Neuronal stem cell (in vitro differentiated cells): ENCODE measurements around the gene C14orf132.

Source experiments
- DNase-seq: peaks from one replicate; pipeline ENCODE4 v3.0.0-alpha.2; 2013; ENCODE audit warnings: low spot score
- H2AFZ ChIP-seq: one replicate; pipeline ENCODE4 v1.6.1; 2013; ENCODE audit warnings: mild to moderate bottlenecking, low read length, inconsistent platforms
- H2AK5ac ChIP-seq: 2 replicates; pipeline ENCODE4 v1.6.1; 2013; ENCODE audit warnings: low read depth, mild to moderate bottlenecking, inconsistent platforms, low read length, moderate library complexity, mixed read lengths
- H2BK120ac ChIP-seq: 2 replicates; pipeline ENCODE4 v1.6.1; 2013; ENCODE audit warnings: low read depth, mild to moderate bottlenecking, inconsistent platforms, low read length, moderate library complexity, mixed read lengths
- H2BK12ac ChIP-seq: one replicate; pipeline ENCODE4 v1.6.1; 2013; ENCODE audit warnings: low read length, inconsistent platforms
- H2BK15ac ChIP-seq: 2 replicates; pipeline ENCODE4 v1.6.1; 2013; ENCODE audit warnings: mild to moderate bottlenecking, low read length, inconsistent platforms, mixed read lengths
- H2BK5ac ChIP-seq: one replicate; pipeline ENCODE4 v1.6.1; 2013; ENCODE audit warnings: inconsistent platforms, mild to moderate bottlenecking, low read length, moderate library complexity
- H3K14ac ChIP-seq: one replicate; pipeline ENCODE4 v1.6.1; 2013; ENCODE audit warnings: low read length, inconsistent platforms
- H3K18ac ChIP-seq: 2 replicates; pipeline ENCODE4 v1.6.1; 2013; ENCODE audit warnings: low read length, inconsistent platforms
- H3K23ac ChIP-seq: 2 replicates; pipeline ENCODE4 v1.6.1; 2013; ENCODE audit warnings: low read depth, mild to moderate bottlenecking, mixed read lengths, low read length, inconsistent platforms; ENCODE audit not compliant: poor library complexity
- H3K27ac ChIP-seq: replicated peaks from 3 replicates; pipeline ENCODE4 v1.5.1; 2013; ENCODE audit warnings: low read length, inconsistent platforms
- H3K27me3 ChIP-seq, 3 experiments: 2 replicates each; pipeline ENCODE4 v1.6.1; 2013; ENCODE audit warnings: low read length in 3 of 3, mild to moderate bottlenecking in 2 of 3, inconsistent platforms in 1 of 3, low read depth in 1 of 3, mixed read lengths in 1 of 3, moderate library complexity in 1 of 3; ENCODE audit not compliant: control insufficient read depth in 3 of 3, insufficient read depth in 3 of 3
- H3K36me3 ChIP-seq, 2 donors: replicated peaks in 1 of 2; 2 replicates each; pipeline ENCODE4 v1.6.1; 2013; ENCODE audit warnings: low read length in 2 of 2; ENCODE audit not compliant: control insufficient read depth in 2 of 2, insufficient read depth in 2 of 2
- H3K4ac ChIP-seq: 2 replicates; pipeline ENCODE4 v1.6.1; 2013; ENCODE audit warnings: inconsistent platforms, mild to moderate bottlenecking, low read length, moderate library complexity
- H3K4me1 ChIP-seq, 2 donors: 1 replicate in 1 of 2; 2 replicates in 1 of 2; pipeline ENCODE4 v1.6.1; 2013; ENCODE audit warnings: low read length in 2 of 2, low read depth in 1 of 2; ENCODE audit not compliant: control insufficient read depth in 2 of 2, insufficient read depth in 1 of 2
- H3K4me2 ChIP-seq: one replicate; pipeline ENCODE4 v1.6.1; 2013; ENCODE audit warnings: mild to moderate bottlenecking, low read length, inconsistent platforms; ENCODE audit not compliant: insufficient read depth, poor library complexity, severe bottlenecking
- H3K4me3 ChIP-seq, 2 donors: 2 replicates each; pipeline ENCODE4 v1.5.1; 2013; ENCODE audit warnings: low read length in 2 of 2, mild to moderate bottlenecking in 2 of 2, inconsistent platforms in 1 of 2, moderate library complexity in 1 of 2
- H3K79me1 ChIP-seq: one replicate; pipeline ENCODE4 v1.6.1; 2013; ENCODE audit warnings: low read depth, mild to moderate bottlenecking, inconsistent platforms, low read length, moderate library complexity
- H3K9ac ChIP-seq: one replicate; pipeline ENCODE4 v1.6.1; 2013; ENCODE audit warnings: mild to moderate bottlenecking, low read depth, low read length, inconsistent platforms; ENCODE audit not compliant: poor library complexity
- H3K9me3 ChIP-seq, 2 donors: replicated peaks in 1 of 2; 2 replicates each; pipeline versions ENCODE3 to v1.6.1; 2013; ENCODE audit warnings: low read length in 2 of 2, mild to moderate bottlenecking in 2 of 2, inconsistent platforms in 1 of 2, low read depth in 1 of 2, mixed read lengths in 1 of 2, moderate library complexity in 1 of 2; ENCODE audit not compliant: control insufficient read depth in 2 of 2, insufficient read depth in 1 of 2
- H4K8ac ChIP-seq: one replicate; pipeline ENCODE4 v1.6.1; 2013; ENCODE audit warnings: low read depth, mild to moderate bottlenecking, inconsistent platforms, low read length, moderate library complexity
- H4K91ac ChIP-seq: one replicate; pipeline ENCODE4 v1.6.1; 2013; ENCODE audit warnings: low read length, low read depth, mild to moderate bottlenecking, inconsistent platforms; ENCODE audit not compliant: poor library complexity
- WGBS, 2 donors: extraction: QIAGEN DNeasy Blood & Tissue Kit; methylation state at CpG; one replicate each; pipeline ENCODE4 v1.1.7; 2013; ENCODE audit warnings: missing lambda C conversion rate in 2 of 2, mixed read lengths in 1 of 2; ENCODE audit not compliant: insufficient read length in 2 of 2, insufficient replicate concordance in 1 of 2; ENCODE audit errors: extremely low coverage in 2 of 2; 5-methylcytosine and 5-hydroxymethylcytosine counted together

Gene C14orf132

GRCh38 chr14:96062010-96062409 lies 22.8 kb downstream of the C14orf132 start:
- H2AFZ ChIP-seq: no peak overlapping the region
- no peak overlapping the region for H3K9ac ChIP-seq
- H2AK5ac ChIP-seq: no peak overlapping the region
- no peak overlapping the region for H3K4ac ChIP-seq
- peaks cover 0 to 9% of the 10 kb centered on the region in 2 donors for H3K36me3 ChIP-seq
- no peak overlapping the region for H3K18ac ChIP-seq
- no peak for DNase-seq
- no peak overlapping the region for H3K4me2 ChIP-seq
- H2BK5ac ChIP-seq: no peak overlapping the region
- H2BK120ac ChIP-seq: no peak overlapping the region
- WGBS, 2 donors: no CpG with 5 or more reads among the region's 4 CpGs
- H3K9me3 ChIP-seq: no peaks in the 10 kb centered on the region
- H2BK15ac ChIP-seq: no peak overlapping the region
- no peaks in the 10 kb centered on the region for H3K79me1 ChIP-seq
- H3K27ac ChIP-seq: no peak overlapping the region
- no peak overlapping the region for H4K91ac ChIP-seq
- H3K4me3 ChIP-seq: no peak overlapping the region
- H3K14ac ChIP-seq: no peak overlapping the region
- H3K23ac ChIP-seq: no peak overlapping the region
- H3K27me3 ChIP-seq: no peaks in the 10 kb centered on the region
- H4K8ac ChIP-seq: no peak overlapping the region
- H3K4me1 ChIP-seq: peaks cover 6 to 7% of the 10 kb centered on the region in 2 donors
- no peak overlapping the region for H2BK12ac ChIP-seq

DNA sequence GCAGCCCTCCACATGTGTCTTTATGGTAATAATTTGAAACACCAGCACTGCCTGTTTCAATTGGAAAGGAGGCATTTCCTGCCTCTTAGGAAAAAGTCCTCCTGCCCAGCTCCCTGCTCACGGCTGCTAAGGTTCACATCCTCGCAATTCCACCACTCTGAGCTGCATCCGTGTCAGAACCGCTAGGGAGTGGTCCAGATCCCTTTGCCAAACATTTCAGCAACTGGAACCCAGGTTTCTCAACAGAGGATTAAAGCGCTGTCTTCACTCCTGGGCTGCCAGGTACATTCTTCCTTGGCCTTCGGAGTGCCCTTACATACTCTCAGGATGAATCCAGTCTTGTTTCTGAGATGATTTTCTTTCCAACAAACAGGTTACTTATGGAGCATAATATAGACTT lies 23.3 kb downstream of the C14orf132 start:
- H4K91ac ChIP-seq: no peak overlapping the region
- H3K23ac ChIP-seq: no peak overlapping the region
- no peak overlapping the region for H2BK12ac ChIP-seq
- H3K4ac ChIP-seq: no peak overlapping the region
- peaks cover 4 to 6% of the 10 kb centered on the region in 2 donors for H3K4me1 ChIP-seq
- H3K4me2 ChIP-seq: no peak overlapping the region
- no peaks in the 10 kb centered on the region for H3K27me3 ChIP-seq
- H3K18ac ChIP-seq: no peak overlapping the region
- no peaks in the 10 kb centered on the region for H3K9me3 ChIP-seq
- H2BK120ac ChIP-seq: no peak overlapping the region
- no peak overlapping the region for H3K4me3 ChIP-seq
- WGBS, 2 donors: no CpG with 5 or more reads among the region's 6 CpGs
- no peak overlapping the region for H2BK5ac ChIP-seq
- no peak overlapping the region for H3K27ac ChIP-seq
- no peaks in the 10 kb centered on the region for H3K79me1 ChIP-seq
- H4K8ac ChIP-seq: no peak overlapping the region
- no peak overlapping the region for H2AFZ ChIP-seq
- no peak overlapping the region for H2AK5ac ChIP-seq
- no peak overlapping the region for H3K9ac ChIP-seq
- peaks cover 0 to 8% of the 10 kb centered on the region in 2 donors for H3K36me3 ChIP-seq
- no peak overlapping the region for H2BK15ac ChIP-seq
- no peak overlapping the region for H3K14ac ChIP-seq
- DNase-seq: no peak

GRCh38 chr14:96064866-96065265 lies 25.7 kb downstream of the C14orf132 start:
- H3K4ac ChIP-seq: no peak overlapping the region
- H3K79me1 ChIP-seq: no peaks in the 10 kb centered on the region
- H3K4me2 ChIP-seq: no peak overlapping the region
- H3K4me1 ChIP-seq: peaks cover 4 to 6% of the 10 kb centered on the region in 2 donors
- no peak overlapping the region for H2AK5ac ChIP-seq
- no peak overlapping the region for H3K27ac ChIP-seq
- H3K27me3 ChIP-seq: no peaks in the 10 kb centered on the region
- H3K23ac ChIP-seq: no peak overlapping the region
- H4K8ac ChIP-seq: no peak overlapping the region
- no peak overlapping the region for H2BK15ac ChIP-seq
- no peak overlapping the region for H3K14ac ChIP-seq
- H2BK12ac ChIP-seq: no peak overlapping the region
- H3K36me3 ChIP-seq: peaks cover 0 to 15% of the 10 kb centered on the region in 2 donors
- no peak overlapping the region for H3K4me3 ChIP-seq
- no peaks in the 10 kb centered on the region for H3K9me3 ChIP-seq
- no peak for DNase-seq
- H3K18ac ChIP-seq: no peak overlapping the region
- no peak overlapping the region for H4K91ac ChIP-seq
- no peak overlapping the region for H3K9ac ChIP-seq
- no peak overlapping the region for H2BK5ac ChIP-seq
- no peak overlapping the region for H2BK120ac ChIP-seq
- no peak overlapping the region for H2AFZ ChIP-seq
- WGBS, 2 donors: no CpG with 5 or more reads among the region's 5 CpGs

DNA sequence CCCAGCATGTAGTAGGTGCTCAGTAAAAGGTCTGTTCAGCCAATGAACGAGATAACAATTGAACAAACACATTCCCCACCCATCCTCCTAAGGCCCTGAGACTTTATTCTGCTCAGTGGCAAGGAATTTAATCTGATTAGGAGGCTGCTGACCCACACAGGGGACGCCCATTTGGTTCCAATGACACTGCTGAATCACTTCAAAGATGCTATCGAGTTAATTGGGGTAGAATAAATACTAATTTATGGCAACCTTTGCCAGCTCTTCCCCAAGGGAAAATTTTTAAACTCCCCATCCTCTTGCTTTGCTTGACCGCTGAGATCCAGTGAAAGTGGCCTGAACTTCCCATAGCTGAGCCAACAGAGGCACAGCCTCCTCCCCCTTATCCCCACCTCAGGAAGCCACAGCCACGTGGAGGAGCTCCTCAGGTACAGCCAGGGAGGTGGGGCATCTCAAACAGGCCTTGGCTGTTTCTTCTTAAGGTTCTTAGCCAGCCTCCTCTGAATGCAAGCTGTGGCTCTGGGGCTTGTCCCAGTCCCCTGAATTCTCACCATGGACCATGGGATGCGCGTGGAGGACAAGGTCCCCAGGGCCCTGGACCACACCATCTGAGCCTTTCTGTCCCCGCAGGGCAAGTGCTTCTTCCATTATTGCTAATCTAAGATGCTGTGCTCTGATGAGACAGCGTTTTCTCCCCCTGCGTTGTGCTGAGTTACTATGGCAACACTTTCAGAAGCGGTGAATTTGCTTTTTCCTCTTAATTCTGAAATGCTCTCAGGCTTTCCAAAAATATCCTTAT lies 26.7 kb downstream of the C14orf132 start:
- Histone ChIP-seq H3K79me1 (no peaks in the 10 kb centered on the region), H4K8ac (no peak overlapping the region), H3K27me3 (no peaks in the 10 kb centered on the region), H2BK12ac (no peak overlapping the region), H2BK5ac (peak overlapping the region; percentile 43), H2AFZ (no peak overlapping the region), H3K27ac (no peak overlapping the region), H2BK120ac (no peak overlapping the region), H3K9ac (no peak overlapping the region), H3K4me3 (no peak overlapping the region), H2BK15ac (no peak overlapping the region), H3K23ac (no peak overlapping the region), H3K18ac (no peak overlapping the region), H3K4me1 (peaks cover 4 to 6% of the 10 kb centered on the region in 2 donors), H3K9me3 (no peaks in the 10 kb centered on the region), H4K91ac (no peak overlapping the region), H3K4ac (no peak overlapping the region), H3K4me2 (no peak overlapping the region), H3K36me3 (peaks cover 0 to 23% of the 10 kb centered on the region in 2 donors), H2AK5ac (no peak overlapping the region), H3K14ac (no peak overlapping the region)
- no CpG with 5 or more reads among the region's 11 CpGs for WGBS, 2 donors
- no peak for DNase-seq
